Activated CD4-positive, alpha-beta T cell treated with anti-CD3 and anti-CD28 coated beads, Interleukin-2, Interleukin-4, amounts not matched to agents 100 ng/mL and 50 ng/mL, durations not matched to agents 16 hours and 8 hours (primary cell): ENCODE results near the gene CDCA7.
"Not testable (repeated sequence)": the region's sequence is repeated elsewhere in the genome, so short reads cannot be mapped to it uniquely, and the experiment has no call there.

Experiments used
- DNase-seq: peaks from one replicate; pipeline ENCODE4 v3.0.0-alpha.2; 2020; ENCODE audit warnings: low spot score

CDCA7 gene

GRCh38 chr2:173358616-173359015 is 3.9 kb downstream of the CDCA7 start:
- peak; percentile 43 for DNase-seq

GRCh38 chr2:173359231-173359630 is 4.6 kb downstream of the CDCA7 start:
- DNase-seq: peak; percentile 83

GRCh38 chr2:173370198-173370597 is 15.5 kb downstream of the CDCA7 start:
- DNase-seq: peak; percentile 22

- DNase-seq: no peak
Observed at GRCh38 chr2:173371023-173371422, 16.4 kb downstream of the CDCA7 start.

- no peak for DNase-seq
Observed at GRCh38 chr2:173373290-173373689, 18.6 kb downstream of the CDCA7 start.

- no peak for DNase-seq
Observed at GRCh38 chr2:173374634-173375033, 20.0 kb downstream of the CDCA7 start.

- DNase-seq: not testable (repeated sequence)
Observed at GRCh38 chr2:173385534-173385933, 30.9 kb downstream of the CDCA7 start.

- DNase-seq: no peak
Observed at GRCh38 chr2:173386021-173386737, 31.5 kb downstream of the CDCA7 start.

GRCh38 chr2:173386738-173387065 is 32.0 kb downstream of the CDCA7 start:
- no peak for DNase-seq

GRCh38 chr2:173387079-173387478 is 32.4 kb downstream of the CDCA7 start:
- no peak for DNase-seq

GRCh38 chr2:173387660-173388059 is 33.0 kb downstream of the CDCA7 start:
- no peak for DNase-seq

- DNase-seq: no peak
Observed at GRCh38 chr2:173388795-173389194, 34.1 kb downstream of the CDCA7 start.

GRCh38 chr2:173390036-173390435 is 35.4 kb downstream of the CDCA7 start:
- DNase-seq: no peak

GRCh38 chr2:173392731-173393130 is 38.1 kb downstream of the CDCA7 start:
- DNase-seq: no peak

- no peak for DNase-seq
Observed at GRCh38 chr2:173393186-173393585, 38.5 kb downstream of the CDCA7 start.

GRCh38 chr2:173393636-173394035 is 39.0 kb downstream of the CDCA7 start:
- DNase-seq: no peak

GRCh38 chr2:173394091-173394974 is 39.7 kb downstream of the CDCA7 start:
- no peak for DNase-seq

- DNase-seq: no peak
Observed at GRCh38 chr2:173395567-173396351, 41.1 kb downstream of the CDCA7 start.

- DNase-seq: no peak
Observed at GRCh38 chr2:173397539-173397938, 42.9 kb downstream of the CDCA7 start.

- DNase-seq: no peak
Observed at GRCh38 chr2:173399229-173399628, 44.6 kb downstream of the CDCA7 start.

- DNase-seq: no peak
Observed at GRCh38 chr2:173400760-173401159, 46.1 kb downstream of the CDCA7 start.

- DNase-seq: no peak
Observed at GRCh38 chr2:173401716-173402326, 47.1 kb downstream of the CDCA7 start.
